Measurements from ENCODE around the gene ITGA1. TPM values are rescaled to one million over a fixed set of nuclear protein-coding genes. Genes with fewer than 3 reads are reported as not detected.
A peak's percentile ranks its signal among the peaks of the same experiment; 100 is the strongest.

ITGA1 gene
- total RNA-seq, 4 donors from 2014 or later: 9.3 to 88.9 (median 17.6) TPM

GRCh38 chr5:52998552-52999313, 211.0 kb downstream of the ITGA1 start:
- Histone ChIP-seq H3K27ac (peak overlapping the region in 1 of 4 donors; percentile 46), H3K4me1 (peaks cover 0 to 41% (median 9%) of the 10 kb centered on the region in 3 donors), H3K4me3 (no peak overlapping the region), H3K27me3 (no peaks in the 10 kb centered on the region), H3K36me3 (peaks cover 0 to 16% (median 0%) of the 10 kb centered on the region in 3 donors), H3K9me3 (no peaks in the 10 kb centered on the region)
- intact Hi-C loops (cut with DNase I): no loop called here
- TF ChIP-seq, protein P1, sequence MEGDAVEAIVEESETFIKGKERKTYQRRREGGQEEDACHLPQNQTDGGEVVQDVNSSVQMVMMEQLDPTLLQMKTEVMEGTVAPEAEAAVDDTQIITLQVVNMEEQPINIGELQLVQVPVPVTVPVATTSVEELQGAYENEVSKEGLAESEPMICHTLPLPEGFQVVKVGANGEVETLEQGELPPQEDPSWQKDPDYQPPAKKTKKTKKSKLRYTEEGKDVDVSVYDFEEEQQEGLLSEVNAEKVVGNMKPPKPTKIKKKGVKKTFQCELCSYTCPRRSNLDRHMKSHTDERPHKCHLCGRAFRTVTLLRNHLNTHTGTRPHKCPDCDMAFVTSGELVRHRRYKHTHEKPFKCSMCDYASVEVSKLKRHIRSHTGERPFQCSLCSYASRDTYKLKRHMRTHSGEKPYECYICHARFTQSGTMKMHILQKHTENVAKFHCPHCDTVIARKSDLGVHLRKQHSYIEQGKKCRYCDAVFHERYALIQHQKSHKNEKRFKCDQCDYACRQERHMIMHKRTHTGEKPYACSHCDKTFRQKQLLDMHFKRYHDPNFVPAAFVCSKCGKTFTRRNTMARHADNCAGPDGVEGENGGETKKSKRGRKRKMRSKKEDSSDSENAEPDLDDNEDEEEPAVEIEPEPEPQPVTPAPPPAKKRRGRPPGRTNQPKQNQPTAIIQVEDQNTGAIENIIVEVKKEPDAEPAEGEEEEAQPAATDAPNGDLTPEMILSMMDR (IDR thresholded peaks at IDR 0.05): no peak
- TF ChIP-seq POLR2A (IDR thresholded peaks at IDR 0.05): no peak
- no peak for DNase-seq
- 37 to 46% methylated on average over 2 of the region's 2 CpGs for WGBS, 2 donors

DNA sequence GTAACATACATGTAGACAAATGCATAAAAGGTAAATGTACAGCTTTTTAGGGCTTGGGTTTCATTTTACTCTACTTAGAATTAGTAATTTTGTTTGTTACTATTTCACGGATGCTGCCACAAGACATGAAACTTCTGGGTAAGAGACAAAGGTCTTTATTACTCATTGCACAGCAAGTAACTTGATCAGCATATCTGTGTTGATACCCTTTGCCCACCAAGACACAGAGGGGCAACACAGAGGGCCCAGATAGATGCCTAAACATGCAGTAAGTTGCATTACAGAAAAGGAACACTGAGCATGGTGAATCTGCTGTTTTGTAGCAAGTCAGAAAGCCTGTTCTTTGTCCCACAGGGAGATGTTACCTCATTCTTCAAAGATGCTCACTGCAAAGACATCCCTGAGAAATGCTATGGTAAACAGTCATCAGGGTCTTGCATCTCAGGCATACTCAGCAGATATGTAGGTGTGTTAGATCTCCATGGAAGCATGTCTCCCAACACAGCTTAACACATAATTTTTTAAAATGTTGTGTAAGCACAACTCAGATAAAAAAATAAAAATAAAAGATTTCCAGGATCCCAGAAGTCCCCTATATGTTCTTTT, 211.7 kb downstream of the ITGA1 start:
- no peak for DNase-seq

DNA sequence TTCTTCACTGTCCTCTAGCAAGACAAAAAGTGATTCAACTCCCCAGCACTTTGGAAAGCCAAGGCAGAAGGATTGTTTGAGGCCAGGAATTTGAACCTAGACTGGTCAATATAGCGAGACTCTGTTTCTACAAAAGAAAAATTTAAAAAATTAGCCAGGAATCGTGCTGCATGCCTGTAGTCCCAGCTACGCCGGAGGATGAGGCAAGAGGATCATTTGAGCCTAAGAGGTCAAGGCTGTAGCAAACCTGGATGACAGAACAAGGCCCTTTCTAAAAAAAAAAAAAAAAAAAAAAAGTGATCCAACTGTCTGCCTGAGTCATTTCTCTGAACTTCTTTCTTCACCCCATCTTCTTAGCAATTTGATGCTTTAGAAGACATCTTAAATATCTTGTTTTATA, 213.8 kb downstream of the ITGA1 start:
- H3K36me3 ChIP-seq: peaks cover 0 to 25% (median 0%) of the 10 kb centered on the region in 3 donors
- no peak overlapping the region for H3K4me3 ChIP-seq
- DNase-seq: no peak
- no peak overlapping the region for H3K27ac ChIP-seq
- peaks cover 0 to 40% (median 5%) of the 10 kb centered on the region in 3 donors for H3K4me1 ChIP-seq
- H3K9me3 ChIP-seq: no peaks in the 10 kb centered on the region
- TF ChIP-seq, protein P1 (IDR thresholded peaks at IDR 0.05): no peak
- TF ChIP-seq POLR2A (IDR thresholded peaks at IDR 0.05): no peak
- H3K27me3 ChIP-seq: no peaks in the 10 kb centered on the region
- 93 to 95% methylated on average over 4 of the region's 4 CpGs for WGBS, 2 donors
- intact Hi-C loops (cut with DNase I): no loop called here

More for the DNA sequence above, 211.7 kb downstream of the ITGA1 start:
- Histone ChIP-seq H3K4me1 (peaks cover 0 to 40% (median 9%) of the 10 kb centered on the region in 3 donors), H3K4me3 (no peak overlapping the region), H3K36me3 (peaks cover 0 to 23% (median 0%) of the 10 kb centered on the region in 3 donors), H3K9me3 (no peaks in the 10 kb centered on the region), H3K27me3 (no peaks in the 10 kb centered on the region), H3K27ac (no peak overlapping the region)
- WGBS, 2 donors: 76 to 80% methylated on average over 1 of the region's 1 CpG
- TF ChIP-seq, protein P1 (IDR thresholded peaks at IDR 0.05): no peak
- TF ChIP-seq POLR2A (IDR thresholded peaks at IDR 0.05): no peak
- intact Hi-C loops (cut with DNase I): no loop called here

DNA sequence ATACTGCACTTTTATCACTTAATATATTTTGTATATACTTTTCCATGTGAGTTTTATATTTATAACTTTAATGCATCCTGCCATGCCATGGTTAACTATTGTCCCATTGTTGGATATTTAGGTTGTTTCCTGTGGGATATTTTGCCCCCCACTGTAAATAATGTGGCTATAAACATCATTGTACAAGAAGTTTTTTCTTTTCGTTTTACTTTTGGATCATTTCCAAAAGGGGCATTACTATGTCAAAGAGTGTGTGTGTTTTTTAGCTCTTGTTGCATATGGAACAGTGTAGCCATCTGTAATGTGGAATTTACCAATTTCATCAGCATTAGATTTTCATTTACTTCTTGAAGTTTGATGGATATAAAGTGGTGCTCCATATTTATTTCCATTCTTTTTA, 214.8 kb downstream of the ITGA1 start:
- DNase-seq: no peak
- H3K27ac ChIP-seq: no peak overlapping the region
- H3K4me1 ChIP-seq: peaks cover 0 to 40% (median 6%) of the 10 kb centered on the region in 3 donors
- TF ChIP-seq, protein P1 (IDR thresholded peaks at IDR 0.05): no peak
- no peak for TF ChIP-seq POLR2A (IDR thresholded peaks at IDR 0.05)
- no peaks in the 10 kb centered on the region for H3K9me3 ChIP-seq
- 42 to 63% methylated on average over 1 of the region's 1 CpG for WGBS, 2 donors
- intact Hi-C loops (cut with DNase I): no loop called here
- H3K4me3 ChIP-seq: no peak overlapping the region
- H3K27me3 ChIP-seq: no peaks in the 10 kb centered on the region
- H3K36me3 ChIP-seq: peaks cover 0 to 25% (median 0%) of the 10 kb centered on the region in 3 donors

DNA sequence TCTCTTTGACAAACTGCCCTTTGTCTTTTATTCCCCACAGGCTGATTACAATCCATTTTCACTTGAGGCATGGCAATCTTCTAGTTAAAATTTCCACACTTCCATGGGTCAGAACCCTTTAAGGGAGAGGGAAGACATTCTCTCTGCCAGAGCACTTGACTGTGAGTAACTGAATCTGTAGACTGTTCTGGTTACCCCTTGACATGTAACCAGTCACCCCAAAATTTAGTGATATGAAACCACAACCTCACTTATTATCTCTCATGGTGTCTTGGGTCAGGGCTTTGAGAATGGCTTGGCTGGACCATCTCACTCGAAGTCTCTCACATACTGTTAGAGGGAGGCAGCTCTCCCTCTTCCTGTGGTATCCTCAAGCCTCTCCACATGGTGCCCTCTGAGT, 215.4 kb downstream of the ITGA1 start:
- intact Hi-C loops (cut with DNase I): no loop called here
- Histone ChIP-seq H3K4me3 (no peak overlapping the region), H3K27ac (no peak overlapping the region), H3K36me3 (peaks cover 0 to 25% (median 0%) of the 10 kb centered on the region in 3 donors), H3K9me3 (no peaks in the 10 kb centered on the region), H3K4me1 (peaks cover 0 to 40% (median 6%) of the 10 kb centered on the region in 3 donors), H3K27me3 (no peaks in the 10 kb centered on the region)
- TF ChIP-seq, protein P1 (IDR thresholded peaks at IDR 0.05): no peak
- TF ChIP-seq POLR2A (IDR thresholded peaks at IDR 0.05): no peak
- 91 to 100% methylated on average over 1 of the region's 1 CpG for WGBS, 2 donors
- DNase-seq: no peak
